DND-41 (cell line): ENCODE measurements around the gene CDIPT.

Experiments
- ATAC-seq: fragments of 200-7000 bp; cut with Tn5 transposase; 3 replicates; pipeline ENCODE4 v1.9.1; 2021; ENCODE audit warnings: low read depth; ENCODE audit not compliant: insufficient read depth
- DNase-seq: peaks from one replicate; pipeline ENCODE4 v3.0.0-alpha.2; 2020
- H2AFZ ChIP-seq: 2 replicates; pipeline ENCODE4 v1.6.0; 2012; ENCODE audit warnings: low read depth, low read length
- H3K27ac ChIP-seq: 2 replicates; pipeline ENCODE4 v1.5.1; 2012; ENCODE audit warnings: low read length, inconsistent platforms
- H3K27me3 ChIP-seq: fragments of 200-600 bp; sonication (generic); 2 replicates; pipeline ENCODE4 v1.6.0; 2012; ENCODE audit warnings: low read length, mild to moderate bottlenecking, inconsistent platforms; ENCODE audit not compliant: insufficient read depth, poor library complexity
- H3K36me3 ChIP-seq: 2 replicates; pipeline ENCODE4 v1.5.1; 2012; ENCODE audit warnings: low read length, inconsistent platforms; ENCODE audit not compliant: insufficient read depth
- H3K4me1 ChIP-seq: 2 replicates; pipeline ENCODE4 v1.5.1; 2012; ENCODE audit warnings: mild to moderate bottlenecking, low read length; ENCODE audit not compliant: insufficient read depth
- H3K4me2 ChIP-seq: 2 replicates; pipeline ENCODE4 v1.6.0; 2012; ENCODE audit warnings: mild to moderate bottlenecking, moderate library complexity, low read length, inconsistent platforms; ENCODE audit not compliant: insufficient read depth
- H3K4me3 ChIP-seq, 2 experiments: fragments of 200-600 bp in 1 of 2; shearing (Covaris generic) in 1 of 2; 2 replicates each; pipeline ENCODE4 v1.5.1; 2012 to 2016; ENCODE audit warnings: inconsistent platforms in 2 of 2, low read length in 2 of 2, mild to moderate bottlenecking in 2 of 2, low read depth in 1 of 2, moderate library complexity in 1 of 2
- H3K79me2 ChIP-seq: 2 replicates; pipeline ENCODE4 v1.6.0; 2012; ENCODE audit warnings: low read length, inconsistent platforms; ENCODE audit not compliant: insufficient read depth
- H3K9ac ChIP-seq: 2 replicates; pipeline ENCODE4 v1.6.0; 2012; ENCODE audit warnings: low read depth, mild to moderate bottlenecking, inconsistent platforms, low read length, moderate library complexity
- H3K9me3 ChIP-seq: 2 replicates; pipeline ENCODE4 v1.5.1; 2012; ENCODE audit warnings: low read length, moderate library complexity, mild to moderate bottlenecking, inconsistent platforms; ENCODE audit not compliant: insufficient read depth, severe bottlenecking
- H4K20me1 ChIP-seq: 2 replicates; pipeline ENCODE4 v1.6.0; 2012; ENCODE audit warnings: low read length; ENCODE audit not compliant: insufficient read depth
- CTCF ChIP-seq: IDR thresholded peaks from 2 replicates; pipeline ENCODE4 v1.5.1; 2012; ENCODE audit warnings: borderline replicate concordance, low read length, moderate library complexity, mild to moderate bottlenecking; ENCODE audit not compliant: poor library complexity, severe bottlenecking; ENCODE audit errors: extremely low read depth
- EZH2 ChIP-seq: IDR thresholded peaks from 3 replicates; pipeline ENCODE4 v1.6.1; 2012; ENCODE audit warnings: borderline replicate concordance, low read depth, mild to moderate bottlenecking, moderate library complexity, low read length, inconsistent platforms; ENCODE audit not compliant: severe bottlenecking

CDIPT gene

GRCh38 chr16:29877266-29877961, 14.4 kb upstream of the CDIPT start:
- DNase-seq: peak; percentile 29
- no peaks in the 10 kb centered on the region for H3K36me3 ChIP-seq
- no peaks in the 10 kb centered on the region for H3K27me3 ChIP-seq
- H3K27ac ChIP-seq: no peak overlapping the region
- H3K79me2 ChIP-seq: no peaks in the 10 kb centered on the region
- H4K20me1 ChIP-seq: no peaks in the 10 kb centered on the region; the same call in 1 of the 2 replicates
- no peak overlapping the region for H3K4me2 ChIP-seq
- H3K9ac ChIP-seq: no peak overlapping the region
- no peak overlapping the region for H2AFZ ChIP-seq
- H3K4me1 ChIP-seq: no peaks in the 10 kb centered on the region
- H3K9me3 ChIP-seq: no peaks in the 10 kb centered on the region
- TF ChIP-seq EZH2 (no peak), CTCF (no peak)
- ATAC-seq: peak; percentile 61; the same call in 2 of the 3 replicates
- no peak overlapping the region for H3K4me3 ChIP-seq

- Histone ChIP-seq H3K9ac (no peak overlapping the region), H3K4me3 (no peak overlapping the region), H3K79me2 (no peaks in the 10 kb centered on the region), H3K9me3 (no peaks in the 10 kb centered on the region), H3K27me3 (no peaks in the 10 kb centered on the region), H3K36me3 (no peaks in the 10 kb centered on the region), H3K4me2 (no peak overlapping the region), H3K4me1 (no peaks in the 10 kb centered on the region), H3K27ac (no peak overlapping the region), H4K20me1 (no peaks in the 10 kb centered on the region; the same call in 1 of the 2 replicates), H2AFZ (no peak overlapping the region)
- no peak for TF ChIP-seq CTCF
- no peak for TF ChIP-seq EZH2
- DNase-seq (no peak), ATAC-seq (no peak)
Observed at GRCh38 chr16:29876594-29877249, 13.7 kb upstream of the CDIPT start.

GRCh38 chr16:29876217-29876593, 13.2 kb upstream of the CDIPT start:
- no peaks in the 10 kb centered on the region for H3K36me3 ChIP-seq
- H3K9me3 ChIP-seq: no peaks in the 10 kb centered on the region
- no peak overlapping the region for H3K9ac ChIP-seq
- H3K27me3 ChIP-seq: no peaks in the 10 kb centered on the region
- no peak overlapping the region for H3K4me2 ChIP-seq
- ATAC-seq: no peak
- H3K79me2 ChIP-seq: no peaks in the 10 kb centered on the region
- H2AFZ ChIP-seq: no peak overlapping the region
- no peak for DNase-seq
- H3K4me1 ChIP-seq: no peaks in the 10 kb centered on the region
- H3K4me3 ChIP-seq: no peak overlapping the region
- no peak for TF ChIP-seq CTCF
- TF ChIP-seq EZH2: no peak
- no peak overlapping the region for H3K27ac ChIP-seq
- no peaks in the 10 kb centered on the region; the same call in 1 of the 2 replicates for H4K20me1 ChIP-seq
